ENCODE data around the gene LPGAT1. TPM values are rescaled to one million over a fixed set of nuclear protein-coding genes. Genes with fewer than 3 reads are reported as not detected.
A peak's percentile ranks its signal among the peaks of the same experiment; 100 is the strongest.

The LPGAT1 gene
- total RNA-seq, 1 experiment from 2014 or later, result 50.6 TPM

GRCh38 chr1:211735208-211736170, 95.1 kb downstream of the LPGAT1 start:
- H3K27me3 ChIP-seq (ENCODE audit: insufficient read depth, low read length), result peaks cover 7% of the 10 kb centered on the region; the same call in 1 of the 2 replicates
- RAD21 ChIA-PET (ENCODE audit: low non-redundant PET in 1 of 2, low total read pairs in 2 of 2, uncharacterized antibody in 2 of 2, unreplicated experiment in 2 of 2), result interaction anchor here in 1 of 2 experiments (0.8 kb wide), 1 partner anchor 36 kb away, joined by 3 read pairs; no protein-coding TSS in a partner anchor
- H3K36me3 ChIP-seq (ENCODE audit: control insufficient read depth in 1 of 2, insufficient read depth in 2 of 2, low read length in 2 of 2), result no peaks in the 10 kb centered on the region
- CTCF ChIA-PET, result interaction anchor here (0.7 to 1.3 kb wide), 3 partner anchors 37 to 300 kb away, joined by 3 to 5 read pairs (median 4); partner anchors contain the start of genes DTL and INTS7
- H2AFZ ChIP-seq (ENCODE audit: low read depth, low read length, poor library complexity, severe bottlenecking), result peak overlapping the region; percentile 72
- H3K27ac ChIP-seq (ENCODE audit: low read depth, low read length), result peak overlapping the region; percentile 57
- intact Hi-C loops (cut with micrococcal nuclease), result no loop called here
- H3K4me3 ChIP-seq (replicated peaks in 1 of 2; ENCODE audit: low read depth in 1 of 2, low read length in 2 of 2), result peak overlapping the region; percentile 8 to 51; a peak in 3 of 4 replicates
- POLR2A ChIA-PET, result interaction anchor here (0.8 kb wide), 1 partner anchor 18 kb away, joined by 4 read pairs; no protein-coding TSS in a partner anchor
- peak; percentile 95 for DNase-seq (ENCODE audit: low read depth, low spot score)
- peaks cover 44 to 48% of the 10 kb centered on the region in 2 experiments for H3K4me1 ChIP-seq (ENCODE audit: control insufficient read depth in 1 of 2, insufficient read depth in 2 of 2, low read length in 2 of 2)
- H3K9ac ChIP-seq (ENCODE audit: low read length), result peak overlapping the region; percentile 39
- H4K20me1 ChIP-seq (ENCODE audit: insufficient read depth), result no peaks in the 10 kb centered on the region
- peak; percentile 90 for ATAC-seq
- peak overlapping the region; percentile 79 for H3K4me2 ChIP-seq (ENCODE audit: low read length)
- H3K79me2 ChIP-seq (ENCODE audit: insufficient read depth, low read length), result no peaks in the 10 kb centered on the region
- no TSS peak for BruUV-seq (replicated peaks)
- H3K9me2 ChIP-seq (ENCODE audit: insufficient read depth), result no peaks in the 10 kb centered on the region
- no peaks in the 10 kb centered on the region for H3K9me3 ChIP-seq (ENCODE audit: control insufficient read depth in 1 of 2, insufficient read depth in 1 of 2, low read depth in 1 of 2, low read length in 2 of 2)
- TF ChIP-seq POLR2AphosphoS5 (IDR thresholded peaks at IDR 0.05; ENCODE audit: low read depth, low read length) (peak; percentile 69; the same call in 1 of the 2 replicates), FOSL1 (IDR thresholded peaks at IDR 0.05; ENCODE audit: low read depth) (peak; percentile 100), SIN3A (IDR thresholded peaks at IDR 0.05; ENCODE audit: low read depth) (peak; percentile 76), EGR1 (IDR thresholded peaks at IDR 0.05; ENCODE audit: low read depth) (no peak), POLR2A (IDR thresholded peaks at IDR 0.05; ENCODE audit: borderline replicate concordance, extremely low read depth, insufficient read depth, insufficient read length) (peak; percentile 50), EZH2 (IDR thresholded peaks at IDR 0.05) (no peak), YY1 (IDR thresholded peaks at IDR 0.05; ENCODE audit: extremely low read depth, insufficient replicate concordance, low read depth, low read length) (no peak), ZNF274 (IDR thresholded peaks at IDR 0.05; ENCODE audit: low read depth, low read length) (no peak), CEBPB (IDR thresholded peaks at IDR 0.05; ENCODE audit: low read depth) (peak; percentile 80), CBX3 (IDR thresholded peaks at IDR 0.05; ENCODE audit: low read depth) (peak; percentile 94), RAD21 (IDR thresholded peaks at IDR 0.05; ENCODE audit: low read depth) (no peak; the same call in 1 of the 2 replicates), SRF (IDR thresholded peaks at IDR 0.05; ENCODE audit: low read depth) (peak; percentile 82), ZFX (IDR thresholded peaks at IDR 0.05) (no peak), ELF1 (IDR thresholded peaks at IDR 0.05; ENCODE audit: borderline replicate concordance, low read depth) (no peak), SP1 (IDR thresholded peaks at IDR 0.05; ENCODE audit: low read depth) (peak; percentile 94)
- TF ChIP-seq, protein P1, sequence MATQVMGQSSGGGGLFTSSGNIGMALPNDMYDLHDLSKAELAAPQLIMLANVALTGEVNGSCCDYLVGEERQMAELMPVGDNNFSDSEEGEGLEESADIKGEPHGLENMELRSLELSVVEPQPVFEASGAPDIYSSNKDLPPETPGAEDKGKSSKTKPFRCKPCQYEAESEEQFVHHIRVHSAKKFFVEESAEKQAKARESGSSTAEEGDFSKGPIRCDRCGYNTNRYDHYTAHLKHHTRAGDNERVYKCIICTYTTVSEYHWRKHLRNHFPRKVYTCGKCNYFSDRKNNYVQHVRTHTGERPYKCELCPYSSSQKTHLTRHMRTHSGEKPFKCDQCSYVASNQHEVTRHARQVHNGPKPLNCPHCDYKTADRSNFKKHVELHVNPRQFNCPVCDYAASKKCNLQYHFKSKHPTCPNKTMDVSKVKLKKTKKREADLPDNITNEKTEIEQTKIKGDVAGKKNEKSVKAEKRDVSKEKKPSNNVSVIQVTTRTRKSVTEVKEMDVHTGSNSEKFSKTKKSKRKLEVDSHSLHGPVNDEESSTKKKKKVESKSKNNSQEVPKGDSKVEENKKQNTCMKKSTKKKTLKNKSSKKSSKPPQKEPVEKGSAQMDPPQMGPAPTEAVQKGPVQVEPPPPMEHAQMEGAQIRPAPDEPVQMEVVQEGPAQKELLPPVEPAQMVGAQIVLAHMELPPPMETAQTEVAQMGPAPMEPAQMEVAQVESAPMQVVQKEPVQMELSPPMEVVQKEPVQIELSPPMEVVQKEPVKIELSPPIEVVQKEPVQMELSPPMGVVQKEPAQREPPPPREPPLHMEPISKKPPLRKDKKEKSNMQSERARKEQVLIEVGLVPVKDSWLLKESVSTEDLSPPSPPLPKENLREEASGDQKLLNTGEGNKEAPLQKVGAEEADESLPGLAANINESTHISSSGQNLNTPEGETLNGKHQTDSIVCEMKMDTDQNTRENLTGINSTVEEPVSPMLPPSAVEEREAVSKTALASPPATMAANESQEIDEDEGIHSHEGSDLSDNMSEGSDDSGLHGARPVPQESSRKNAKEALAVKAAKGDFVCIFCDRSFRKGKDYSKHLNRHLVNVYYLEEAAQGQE (IDR thresholded peaks at IDR 0.05; ENCODE audit: low read depth), result no peak
- TF ChIP-seq, protein P2, sequence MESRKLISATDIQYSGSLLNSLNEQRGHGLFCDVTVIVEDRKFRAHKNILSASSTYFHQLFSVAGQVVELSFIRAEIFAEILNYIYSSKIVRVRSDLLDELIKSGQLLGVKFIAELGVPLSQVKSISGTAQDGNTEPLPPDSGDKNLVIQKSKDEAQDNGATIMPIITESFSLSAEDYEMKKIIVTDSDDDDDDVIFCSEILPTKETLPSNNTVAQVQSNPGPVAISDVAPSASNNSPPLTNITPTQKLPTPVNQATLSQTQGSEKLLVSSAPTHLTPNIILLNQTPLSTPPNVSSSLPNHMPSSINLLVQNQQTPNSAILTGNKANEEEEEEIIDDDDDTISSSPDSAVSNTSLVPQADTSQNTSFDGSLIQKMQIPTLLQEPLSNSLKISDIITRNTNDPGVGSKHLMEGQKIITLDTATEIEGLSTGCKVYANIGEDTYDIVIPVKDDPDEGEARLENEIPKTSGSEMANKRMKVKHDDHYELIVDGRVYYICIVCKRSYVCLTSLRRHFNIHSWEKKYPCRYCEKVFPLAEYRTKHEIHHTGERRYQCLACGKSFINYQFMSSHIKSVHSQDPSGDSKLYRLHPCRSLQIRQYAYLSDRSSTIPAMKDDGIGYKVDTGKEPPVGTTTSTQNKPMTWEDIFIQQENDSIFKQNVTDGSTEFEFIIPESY (IDR thresholded peaks at IDR 0.05; ENCODE audit: extremely low read depth, insufficient replicate concordance, low read length), result peak; percentile 82
- TF ChIP-seq, protein P3, sequence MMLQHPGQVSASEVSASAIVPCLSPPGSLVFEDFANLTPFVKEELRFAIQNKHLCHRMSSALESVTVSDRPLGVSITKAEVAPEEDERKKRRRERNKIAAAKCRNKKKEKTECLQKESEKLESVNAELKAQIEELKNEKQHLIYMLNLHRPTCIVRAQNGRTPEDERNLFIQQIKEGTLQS (IDR thresholded peaks at IDR 0.05), result no peak; the same call in 1 of the 2 replicates

All from HCT116 (cell line).